HG02981 (cell line): Measurements from ENCODE around the gene VSTM2B.
"Not testable (repeated sequence)": the region's sequence is repeated elsewhere in the genome, so short reads cannot be mapped to it uniquely, and the experiment has no call there.

Source experiments
- ATAC-seq: cut with Tn5 transposase; IDR thresholded peaks from one replicate; pipeline ENCODE4 v1.9.1; 2021; ENCODE audit warnings: mild to moderate bottlenecking, moderate library complexity; ENCODE audit not compliant: unreplicated experiment

Gene VSTM2B

GRCh38 chr19:29544656-29545360 lies 19.0 kb downstream of the VSTM2B start:
- no peak for ATAC-seq

- not testable (repeated sequence) for ATAC-seq
These were observed 19.7 kb downstream of the VSTM2B start for GRCh38 chr19:29545447-29545846.

GRCh38 chr19:29545866-29546582 lies 20.2 kb downstream of the VSTM2B start:
- ATAC-seq: no peak

GRCh38 chr19:29546583-29547190 lies 20.9 kb downstream of the VSTM2B start:
- no peak for ATAC-seq

GRCh38 chr19:29547361-29547960 lies 21.7 kb downstream of the VSTM2B start:
- ATAC-seq: no peak

GRCh38 chr19:29547981-29548380 lies 22.2 kb downstream of the VSTM2B start:
- ATAC-seq: no peak

GRCh38 chr19:29548483-29549085 lies 22.8 kb downstream of the VSTM2B start:
- ATAC-seq: no peak

- ATAC-seq: no peak
These were observed 23.6 kb downstream of the VSTM2B start for GRCh38 chr19:29549105-29550070.

GRCh38 chr19:29550896-29551295 lies 25.1 kb downstream of the VSTM2B start:
- ATAC-seq: no peak

- ATAC-seq: no peak
These were observed 26.0 kb downstream of the VSTM2B start for GRCh38 chr19:29551774-29552173.

GRCh38 chr19:29552454-29553280 lies 26.9 kb downstream of the VSTM2B start:
- ATAC-seq: no peak

GRCh38 chr19:29554149-29554548 lies 28.4 kb downstream of the VSTM2B start:
- no peak for ATAC-seq

GRCh38 chr19:29559110-29559509 lies 33.3 kb downstream of the VSTM2B start:
- ATAC-seq: not testable (repeated sequence)

GRCh38 chr19:29559743-29560142 lies 33.9 kb downstream of the VSTM2B start:
- no peak for ATAC-seq

- ATAC-seq: no peak
These were observed 34.7 kb downstream of the VSTM2B start for GRCh38 chr19:29560313-29561075.

- no peak for ATAC-seq
These were observed 35.8 kb downstream of the VSTM2B start for GRCh38 chr19:29561601-29562000.

GRCh38 chr19:29562299-29563297 lies 36.8 kb downstream of the VSTM2B start:
- no peak for ATAC-seq
